RWPE2 (cell line): Measurements from ENCODE around the gene NOS2.

Experiments
- ATAC-seq: fragments of 200-7000 bp; cut with Tn5 transposase; 3 replicates; pipeline ENCODE4 v1.9.1; 2021; ENCODE audit warnings: low read depth
- DNase-seq: peaks from one replicate; pipeline ENCODE4 v3.0.0-alpha.2; 2020; ENCODE audit warnings: low spot score
- H3K27ac ChIP-seq: fragments of 450-650 bp; 2 replicates; pipeline ENCODE4 v1.5.1; 2017; ENCODE audit warnings: mild to moderate bottlenecking; ENCODE audit not compliant: poor library complexity, severe bottlenecking
- H3K27me3 ChIP-seq: fragments of 250-450 bp; sonication (Bioruptor Pico); 2 replicates; pipeline ENCODE4 v1.5.1; 2021; ENCODE audit warnings: mild to moderate bottlenecking, moderate library complexity; ENCODE audit not compliant: insufficient read depth, poor library complexity, severe bottlenecking
- H3K36me3 ChIP-seq: fragments of 250-450 bp; sonication (Bioruptor Pico); 2 replicates; pipeline ENCODE4 v1.5.1; 2020; ENCODE audit warnings: low read depth, mild to moderate bottlenecking, moderate library complexity
- H3K4me1 ChIP-seq: fragments of 250-450 bp; sonication (Bioruptor Pico); 2 replicates; pipeline ENCODE4 v1.5.1; 2021; ENCODE audit warnings: mild to moderate bottlenecking, moderate library complexity; ENCODE audit not compliant: insufficient read depth, poor library complexity, severe bottlenecking
- H3K4me3 ChIP-seq: fragments of 250-450 bp; sonication (Bioruptor Pico); 2 replicates; pipeline ENCODE4 v1.5.1; 2021; ENCODE audit warnings: mild to moderate bottlenecking, moderate library complexity; ENCODE audit not compliant: severe bottlenecking
- H3K9me3 ChIP-seq: fragments of 250-450 bp; sonication (Bioruptor Pico); 2 replicates; pipeline ENCODE4 v1.5.1; 2021; ENCODE audit warnings: mild to moderate bottlenecking, moderate library complexity; ENCODE audit not compliant: severe bottlenecking
- TF ChIP-seq, protein P1 (sequence below): fragments of 450-650 bp; IDR thresholded peaks from one replicate; pipeline ENCODE4 v1.5.1; 2017; ENCODE audit warnings: mild to moderate bottlenecking, moderate library complexity; ENCODE audit not compliant: poor library complexity, severe bottlenecking

NOS2 gene

DNA sequence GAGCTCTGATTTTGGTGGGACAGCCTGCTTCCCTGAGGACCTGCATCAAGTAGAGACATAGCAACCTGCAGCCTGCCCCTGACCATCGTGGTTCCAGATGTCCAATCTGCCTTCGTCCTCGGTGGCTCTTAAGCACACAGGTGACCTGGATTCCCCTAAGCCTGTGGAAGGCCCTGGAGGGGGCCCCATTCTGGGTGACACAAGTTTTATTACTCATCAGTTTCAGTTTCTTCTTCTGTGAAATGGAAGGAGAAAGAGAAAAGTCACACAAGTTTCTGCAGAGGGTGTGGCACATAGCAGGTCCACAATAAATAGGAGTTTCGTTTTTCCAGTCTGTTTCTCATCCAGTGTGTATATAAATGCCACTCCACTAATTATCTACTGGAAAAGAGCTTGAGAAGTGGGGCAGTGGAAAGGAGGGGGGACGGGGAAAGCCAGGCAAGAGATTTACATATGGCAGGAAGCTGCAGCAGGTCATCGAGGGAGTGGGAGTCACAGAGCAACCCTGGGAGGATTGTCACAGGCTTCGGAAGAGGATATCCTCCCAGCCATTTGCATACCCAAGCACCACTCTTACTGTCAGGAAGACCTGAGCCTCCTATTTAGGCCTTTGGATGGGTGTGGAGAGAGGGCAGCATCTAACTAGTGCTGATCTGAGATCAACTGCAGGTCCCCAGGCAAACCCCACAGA is 10.0 kb upstream of the NOS2 start:
- Histone ChIP-seq H3K36me3 (no peaks in the 10 kb centered on the region), H3K4me1 (no peaks in the 10 kb centered on the region), H3K27ac (no peak overlapping the region), H3K9me3 (no peaks in the 10 kb centered on the region), H3K27me3 (no peaks in the 10 kb centered on the region), H3K4me3 (no peak overlapping the region)
- DNase-seq = no peak
- TF ChIP-seq, protein P1, sequence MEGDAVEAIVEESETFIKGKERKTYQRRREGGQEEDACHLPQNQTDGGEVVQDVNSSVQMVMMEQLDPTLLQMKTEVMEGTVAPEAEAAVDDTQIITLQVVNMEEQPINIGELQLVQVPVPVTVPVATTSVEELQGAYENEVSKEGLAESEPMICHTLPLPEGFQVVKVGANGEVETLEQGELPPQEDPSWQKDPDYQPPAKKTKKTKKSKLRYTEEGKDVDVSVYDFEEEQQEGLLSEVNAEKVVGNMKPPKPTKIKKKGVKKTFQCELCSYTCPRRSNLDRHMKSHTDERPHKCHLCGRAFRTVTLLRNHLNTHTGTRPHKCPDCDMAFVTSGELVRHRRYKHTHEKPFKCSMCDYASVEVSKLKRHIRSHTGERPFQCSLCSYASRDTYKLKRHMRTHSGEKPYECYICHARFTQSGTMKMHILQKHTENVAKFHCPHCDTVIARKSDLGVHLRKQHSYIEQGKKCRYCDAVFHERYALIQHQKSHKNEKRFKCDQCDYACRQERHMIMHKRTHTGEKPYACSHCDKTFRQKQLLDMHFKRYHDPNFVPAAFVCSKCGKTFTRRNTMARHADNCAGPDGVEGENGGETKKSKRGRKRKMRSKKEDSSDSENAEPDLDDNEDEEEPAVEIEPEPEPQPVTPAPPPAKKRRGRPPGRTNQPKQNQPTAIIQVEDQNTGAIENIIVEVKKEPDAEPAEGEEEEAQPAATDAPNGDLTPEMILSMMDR = no peak
- no peak for ATAC-seq

DNA sequence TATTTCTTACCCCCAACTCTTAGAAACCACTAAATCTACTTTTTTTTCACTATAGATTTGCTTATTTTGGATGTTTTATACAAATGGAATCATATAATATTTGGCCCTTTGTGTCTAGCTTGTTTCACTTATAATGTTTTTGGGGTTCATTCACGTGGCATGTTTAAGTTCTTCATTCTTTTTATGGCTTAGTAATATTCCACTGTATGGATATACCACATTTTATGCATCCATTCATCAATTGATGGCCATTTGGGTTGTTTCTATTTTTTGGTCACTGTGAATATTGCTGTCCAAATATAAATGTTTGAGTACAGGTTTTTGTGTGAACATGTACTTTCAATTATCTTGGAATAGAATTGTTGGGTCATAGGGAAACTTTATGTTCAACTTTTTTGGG is 9.2 kb upstream of the NOS2 start:
- no peaks in the 10 kb centered on the region for H3K4me1 ChIP-seq
- no peaks in the 10 kb centered on the region for H3K9me3 ChIP-seq
- H3K4me3 ChIP-seq = no peak overlapping the region
- TF ChIP-seq, protein P1 = no peak
- no peak for ATAC-seq
- no peak overlapping the region for H3K27ac ChIP-seq
- no peak for DNase-seq
- no peaks in the 10 kb centered on the region for H3K27me3 ChIP-seq
- H3K36me3 ChIP-seq = no peaks in the 10 kb centered on the region

DNA sequence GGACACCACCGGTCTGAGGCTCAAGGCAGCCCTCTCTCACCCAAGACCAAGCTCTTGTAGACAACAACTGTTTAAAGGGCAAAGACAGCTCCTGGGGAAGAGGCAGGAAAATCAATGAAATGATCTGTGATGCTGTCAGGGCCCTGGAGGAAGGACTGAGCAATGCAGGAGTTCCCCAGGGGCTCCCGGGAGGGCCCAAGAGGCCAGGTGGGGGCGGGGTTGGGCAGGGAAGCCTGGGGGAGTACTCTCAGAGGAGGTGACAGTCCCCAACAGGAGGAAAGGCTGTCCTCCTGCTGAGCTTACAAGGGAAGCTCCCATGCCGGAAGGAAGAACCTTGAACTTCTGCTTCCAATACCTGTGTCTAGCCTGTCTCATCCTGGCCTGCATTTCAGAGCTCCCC is 8.3 kb upstream of the NOS2 start:
- ATAC-seq (no peak), DNase-seq (no peak)
- TF ChIP-seq, protein P1 = no peak
- Histone ChIP-seq H3K9me3 (no peaks in the 10 kb centered on the region), H3K36me3 (no peaks in the 10 kb centered on the region), H3K27me3 (no peaks in the 10 kb centered on the region), H3K4me1 (no peaks in the 10 kb centered on the region), H3K27ac (no peak overlapping the region), H3K4me3 (no peak overlapping the region)

DNA sequence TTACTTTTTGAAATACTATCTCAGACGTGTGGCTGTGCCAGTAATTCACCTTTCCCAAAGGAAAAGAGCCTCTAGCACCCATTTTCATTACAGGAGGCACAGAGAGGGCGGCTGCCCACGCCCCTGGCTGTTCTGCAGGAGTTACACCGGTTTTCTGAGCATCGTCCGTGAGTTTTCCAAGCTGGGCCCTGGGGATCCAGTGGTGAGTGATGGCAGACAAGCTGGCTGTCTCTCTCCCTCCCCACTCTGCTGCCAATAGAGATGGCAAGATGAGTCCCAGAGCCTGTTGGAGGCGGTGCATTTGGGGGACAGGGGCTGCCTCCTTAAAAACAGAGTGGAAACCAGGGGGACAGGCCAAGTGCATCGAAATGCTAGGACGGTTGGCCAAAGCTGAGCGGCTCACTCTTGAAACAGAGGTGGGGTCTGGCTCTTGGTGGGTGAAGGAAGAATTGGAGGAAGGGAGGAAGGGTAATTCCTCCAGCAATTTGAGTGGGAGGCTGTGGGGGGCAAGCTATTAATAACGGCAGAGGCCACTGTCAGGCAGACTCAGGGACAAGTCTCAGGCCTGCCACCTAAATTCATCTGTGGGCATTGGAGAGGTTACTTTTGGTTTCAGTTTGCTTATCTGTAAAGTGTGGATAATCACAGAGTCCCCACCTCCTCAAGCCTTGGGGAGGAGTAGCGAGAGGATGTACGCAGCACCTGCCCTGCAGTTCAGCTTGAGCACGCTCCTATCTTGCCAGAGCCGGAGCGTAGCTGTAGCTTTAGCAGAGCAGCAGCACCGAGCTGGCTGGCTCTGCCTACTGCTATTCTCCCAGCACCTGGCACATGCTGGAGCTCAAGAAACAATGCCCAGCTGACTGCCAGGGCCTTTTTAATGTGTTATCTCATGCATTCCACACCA is 7.5 kb upstream of the NOS2 start:
- Histone ChIP-seq H3K9me3 (no peaks in the 10 kb centered on the region), H3K27me3 (no peaks in the 10 kb centered on the region), H3K4me3 (no peak overlapping the region), H3K27ac (no peak overlapping the region), H3K4me1 (no peaks in the 10 kb centered on the region), H3K36me3 (no peaks in the 10 kb centered on the region)
- no peak for ATAC-seq
- TF ChIP-seq, protein P1 = no peak
- DNase-seq = no peak
